SK-N-MC (cell line): ENCODE measurements around the gene PODXL2.

ENCODE experiments used
- EZH2 ChIP-seq: fragments of 200-600 bp; sonication (generic); IDR thresholded peaks from one replicate; pipeline ENCODE4 v1.6.1; 2017; ENCODE audit warnings: antibody characterized with exemption
- POLR2AphosphoS5 ChIP-seq: IDR thresholded peaks from 2 replicates; pipeline ENCODE4 v1.6.1; 2012; ENCODE audit warnings: mild to moderate bottlenecking, low read depth, low read length, borderline replicate concordance

DNA sequence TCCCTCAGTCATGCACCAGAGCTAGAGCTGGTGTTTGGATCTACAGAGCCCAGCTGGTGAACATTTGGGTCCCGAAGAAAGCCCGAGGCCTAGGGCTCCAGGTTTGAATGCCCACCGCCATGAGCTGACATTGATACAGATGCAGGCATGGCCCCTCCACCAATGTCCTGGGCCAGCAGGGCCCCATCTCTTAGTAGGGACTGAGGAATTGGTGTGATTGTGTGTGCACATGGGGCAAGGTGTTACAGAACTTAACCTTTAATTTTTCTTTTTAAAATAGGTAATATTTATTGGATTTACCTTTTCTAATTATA, 11.0 kb downstream of the PODXL2 start:
- no peak for TF ChIP-seq POLR2AphosphoS5
- TF ChIP-seq EZH2, result no peak
